Measurements from ENCODE around the gene ARHGEF7. TPM values are rescaled to one million over a fixed set of nuclear protein-coding genes. Genes with fewer than 3 reads are reported as not detected.

The ARHGEF7 gene
- total RNA-seq, 1 experiment from 2014 or later = 46.2 TPM

- no peak for TF ChIP-seq REST (IDR thresholded peaks at IDR 0.05; ENCODE audit: low read depth)
Observed at GRCh38 chr13:111265006-111265700, 150.0 kb downstream of the ARHGEF7 start (continued).

- Histone ChIP-seq H4K20me1 (ENCODE audit: insufficient read depth) (no peaks in the 10 kb centered on the region), H2AFZ (ENCODE audit: low read depth, low read length, poor library complexity, severe bottlenecking) (no peak overlapping the region), H3K27ac (ENCODE audit: low read depth, low read length) (no peak overlapping the region), H3K9ac (ENCODE audit: low read length) (no peak overlapping the region), H3K36me3 (ENCODE audit: control insufficient read depth in 1 of 2, insufficient read depth in 2 of 2, low read length in 2 of 2) (peaks cover 8 to 11% of the 10 kb centered on the region in 2 experiments; a peak in 3 of 4 replicates), H3K4me3 (replicated peaks in 1 of 2; ENCODE audit: low read depth in 1 of 2, low read length in 2 of 2) (no peak overlapping the region), H3K27me3 (ENCODE audit: insufficient read depth, low read length) (no peaks in the 10 kb centered on the region), H3K9me3 (ENCODE audit: control insufficient read depth in 1 of 2, insufficient read depth in 1 of 2, low read depth in 1 of 2, low read length in 2 of 2) (no peaks in the 10 kb centered on the region), H3K4me2 (ENCODE audit: low read length) (no peak overlapping the region), H3K9me2 (ENCODE audit: insufficient read depth) (no peaks in the 10 kb centered on the region), H3K79me2 (ENCODE audit: insufficient read depth, low read length) (peaks cover 11% of the 10 kb centered on the region; the same call in 1 of the 2 replicates), H3K4me1 (ENCODE audit: control insufficient read depth in 1 of 2, insufficient read depth in 2 of 2, low read length in 2 of 2) (no peaks in the 10 kb centered on the region)
- intact Hi-C loops (cut with micrococcal nuclease) = no loop called here
- ChIA-PET POLR2A (no interaction called here), CTCF (no interaction called here), RAD21 (ENCODE audit: low non-redundant PET in 1 of 2, low total read pairs in 2 of 2, uncharacterized antibody in 2 of 2, unreplicated experiment in 2 of 2) (no interaction called here)
- TF ChIP-seq REST (IDR thresholded peaks at IDR 0.05; ENCODE audit: low read depth) (no peak), ELF1 (IDR thresholded peaks at IDR 0.05; ENCODE audit: borderline replicate concordance, low read depth) (no peak), FOSL1 (IDR thresholded peaks at IDR 0.05; ENCODE audit: low read depth) (no peak), EZH2phosphoT487 (IDR thresholded peaks at IDR 0.05; ENCODE audit: borderline replicate concordance) (no peak), RAD21 (IDR thresholded peaks at IDR 0.05; ENCODE audit: low read depth) (no peak), JUND (IDR thresholded peaks at IDR 0.05) (no peak), EZH2 (IDR thresholded peaks at IDR 0.05) (no peak), POLR2AphosphoS5 (IDR thresholded peaks at IDR 0.05; ENCODE audit: low read depth, low read length) (no peak), YY1 (IDR thresholded peaks at IDR 0.05; ENCODE audit: extremely low read depth, insufficient replicate concordance, low read depth, low read length) (no peak), MAX (IDR thresholded peaks at IDR 0.05) (no peak), EGR1 (IDR thresholded peaks at IDR 0.05; ENCODE audit: low read depth) (no peak), SP1 (IDR thresholded peaks at IDR 0.05; ENCODE audit: low read depth) (no peak), ZFX (IDR thresholded peaks at IDR 0.05) (no peak), POLR2A (IDR thresholded peaks at IDR 0.05; ENCODE audit: borderline replicate concordance, extremely low read depth, insufficient read depth, insufficient read length) (no peak)
- DNase-seq (ENCODE audit: low read depth, low spot score) = no peak
- BruUV-seq (replicated peaks) = no TSS peak
- no peak for ATAC-seq
Observed at GRCh38 chr13:111265701-111266035, 150.6 kb downstream of the ARHGEF7 start.
